K562 (cell line): ENCODE measurements around the gene NQO2. TPM values are rescaled to one million over a fixed set of nuclear protein-coding genes. Genes with fewer than 3 reads are reported as not detected.

Experiments used
- ADNP ChIP-seq: fragments of 200-800 bp; sonication (Bioruptor generic); IDR thresholded peaks from 2 replicates; pipeline ENCODE4 v1.6.1; 2016; ENCODE audit warnings: missing genetic modification characterization, missing compliant biosample characterization
- ATF7 ChIP-seq: fragments of 450-650 bp; IDR thresholded peaks from 2 replicates; pipeline ENCODE4 v1.7.1; 2014; ENCODE audit warnings: mild to moderate bottlenecking, moderate library complexity
- CXXC5 ChIP-seq: fragments of 250-450 bp; sonication (Bioruptor Pico); IDR thresholded peaks from 2 replicates; pipeline ENCODE4 v1.8.0; 2022; ENCODE audit warnings: inconsistent platforms, mild to moderate bottlenecking, moderate library complexity
- EP400 ChIP-seq: fragments of 450-650 bp; IDR thresholded peaks from 2 replicates; pipeline ENCODE4 v1.6.1; 2017; ENCODE audit warnings: antibody characterized with exemption, mild to moderate bottlenecking, moderate library complexity
- FOSL1 ChIP-seq: fragments of 200-800 bp; sonication (Bioruptor generic); conservative IDR thresholded peaks from 2 replicates; pipeline ENCODE4 v1.6.1; 2016; ENCODE audit warnings: missing genetic modification characterization, missing compliant biosample characterization
- HDAC3 ChIP-seq: fragments of 450-650 bp; IDR thresholded peaks from 2 replicates; pipeline ENCODE4 v1.6.1; 2018; ENCODE audit warnings: borderline replicate concordance, mild to moderate bottlenecking, moderate library complexity; ENCODE audit not compliant: partially characterized antibody
- MGA ChIP-seq: fragments of 450-650 bp; IDR thresholded peaks from 2 replicates; pipeline ENCODE4 v1.6.1; 2016; ENCODE audit warnings: mild to moderate bottlenecking, moderate library complexity
- NFYB ChIP-seq: IDR thresholded peaks from 2 replicates; pipeline ENCODE4 v1.6.1; 2011; ENCODE audit warnings: mild to moderate bottlenecking, moderate library complexity; ENCODE audit not compliant: insufficient read length; ENCODE audit errors: extremely low read depth
- RBFOX2 ChIP-seq: fragments of 200-400 bp; formaldehyde crosslinking; IDR thresholded peaks from 2 replicates; pipeline ENCODE4 v1.6.1; 2017; ENCODE audit warnings: low read depth, mild to moderate bottlenecking, low read length, moderate library complexity
- RBM17 ChIP-seq: fragments of 200-400 bp; formaldehyde crosslinking; IDR thresholded peaks from 2 replicates; pipeline ENCODE4 v1.6.1; 2017; ENCODE audit warnings: low read depth, mild to moderate bottlenecking, low read length, borderline replicate concordance
- SMARCC2 ChIP-seq: fragments of 450-650 bp; IDR thresholded peaks from 2 replicates; pipeline ENCODE4 v1.6.1; 2017; ENCODE audit warnings: antibody characterized with exemption, moderate library complexity, mild to moderate bottlenecking, low read depth
- ZBTB7A ChIP-seq: IDR thresholded peaks from 2 replicates; pipeline ENCODE4 v1.6.1; 2011; ENCODE audit warnings: low read depth, mild to moderate bottlenecking, low read length, moderate library complexity, borderline replicate concordance; ENCODE audit not compliant: control insufficient read depth
- ZBTB8A ChIP-seq: fragments of 450-650 bp; IDR thresholded peaks from 2 replicates; pipeline ENCODE4 v1.6.1; 2018; ENCODE audit warnings: mild to moderate bottlenecking, moderate library complexity; ENCODE audit not compliant: partially characterized antibody
- ZEB2 ChIP-seq: fragments of 450-650 bp; IDR thresholded peaks from 2 replicates; pipeline ENCODE4 v1.6.1; 2016
- ZNF184 ChIP-seq: sonication (generic); formaldehyde crosslinking; IDR thresholded peaks from 2 replicates; pipeline ENCODE4 v1.5.0; 2020; ENCODE audit warnings: missing genetic modification reagents
- ZNF224 ChIP-seq: sonication (generic); formaldehyde crosslinking; IDR thresholded peaks from 2 replicates; pipeline ENCODE4 v1.8.0; 2022; ENCODE audit warnings: mild to moderate bottlenecking, missing genetic modification reagents
- polyA plus RNA-seq, 8 experiments: library from polyadenylated mRNA; depleted of rRNA in 4 of 8; stranded (reverse) in 5 of 8; unstranded in 3 of 8; fragments of >200 nt; fragmentation: Nextera tagmentation in 2 of 8; fragmentation: Illumina TruSeq in 1 of 8; extraction: Ambion mirVana in 2 of 8; extraction: Trizol in 1 of 8; gene quantifications; 2 replicates each; pipeline versions ENCODE4 v1.2.1 to v1.2.3, GENCODE V29; 2011 to 2014; ENCODE audit warnings: inconsistent platforms in 1 of 8, missing spikeins in 1 of 8
- total RNA-seq, 7 experiments: library from RNA; depleted of rRNA in 6 of 7; stranded (reverse); fragments of >200 nt in 6 of 7; fragmentation: Illumina TruSeq in 2 of 7; extraction: Trizol in 2 of 7; gene quantifications; 2 replicates each; pipeline versions ENCODE4 v1.2.1 to v1.2.3, GENCODE V29; 2011 to 2021; ENCODE audit warnings: low replicate concordance in 1 of 7

NQO2 gene
- total and polyA plus RNA-seq, 9 of the 15 experiments (the other 6 are each of a cell fraction or from before 2014, with no cell fraction given): 54.6 to 214 (median 116) TPM

- TF ChIP-seq MGA (peak; percentile 65), NFYB (no peak), ZNF224 (no peak), ZBTB8A (no peak), FOSL1 (0 out of 2 replicates have a peak, but pooled peaks have one; percentile 26), RBM17 (no peak), ADNP (tag) (peak; percentile 96), CXXC5 (peak; percentile 65; the same call in 1 of the 2 replicates), ZEB2 (peak; percentile 40; the same call in 1 of the 2 replicates), RBFOX2 (0 out of 2 replicates have a peak, but pooled peaks have one; percentile 18), ATF7 (0 out of 2 replicates have a peak, but pooled peaks have one; percentile 20), HDAC3 (peak; percentile 5), ZNF184 (no peak), SMARCC2 (0 out of 2 replicates have a peak, but pooled peaks have one; percentile 40), EP400 (0 out of 2 replicates have a peak, but pooled peaks have one; percentile 15), ZBTB7A (0 out of 2 replicates have a peak, but pooled peaks have one; percentile 19)
Measured at GRCh38 chr6:2964793-2965505, 34.7 kb upstream of the NQO2 start (continued).
